ENCODE results near the gene MAD2L1BP. TPM values are rescaled to one million over a fixed set of nuclear protein-coding genes. Genes with fewer than 3 reads are reported as not detected.

The MAD2L1BP gene
- total and polyA plus RNA-seq, 2 of the 13 experiments (the other 11 are each of a cell fraction or from before 2014, with no cell fraction given), result 54.2 to 55.5 TPM

DNA sequence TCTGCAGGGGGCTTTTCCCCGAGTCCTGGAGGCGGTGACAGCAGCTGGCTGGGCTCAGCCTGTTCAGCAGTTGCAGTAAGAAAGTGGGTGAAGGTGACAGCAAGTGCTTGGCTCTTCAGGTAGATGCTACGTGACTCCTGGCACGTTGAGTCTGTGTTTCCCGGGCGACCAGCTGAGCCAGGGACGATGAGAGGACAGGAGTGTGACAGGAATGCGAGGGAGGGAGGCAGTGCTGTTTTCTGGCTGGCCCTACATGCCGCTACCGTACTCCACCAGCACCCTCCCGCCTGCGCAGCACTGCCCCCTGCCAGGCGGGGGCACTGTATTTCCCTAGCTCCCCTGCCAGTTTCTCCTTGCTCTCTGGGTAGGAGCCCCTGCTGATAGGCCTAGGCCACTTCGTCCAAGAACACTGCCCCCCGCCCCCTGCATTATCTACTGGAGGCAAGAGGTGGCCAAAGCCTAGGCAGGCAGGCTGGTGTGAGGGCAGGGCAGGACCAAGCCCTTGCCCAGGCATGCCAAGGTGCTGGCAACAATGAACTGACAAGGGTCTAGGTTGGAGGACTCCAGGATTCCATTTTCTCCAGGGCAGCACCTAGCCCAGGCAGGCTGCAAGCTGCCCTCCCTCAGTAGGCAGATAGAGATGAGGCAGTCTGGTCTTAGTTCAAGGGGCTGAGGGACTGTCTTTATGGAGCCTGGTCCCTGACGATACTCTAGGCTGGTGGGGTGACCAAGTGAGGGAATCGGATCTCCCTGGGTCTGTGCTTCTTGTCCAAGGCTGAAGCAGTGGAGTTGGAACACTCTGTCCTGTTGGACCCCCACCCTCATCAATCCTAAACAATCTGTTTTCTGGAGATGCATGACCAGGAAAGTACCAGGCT, 32.8 kb downstream of the MAD2L1BP start (continued):
- peak; percentile 56; the same call in 1 of the 2 replicates for TF ChIP-seq ZNF503 (CRISPR knock-in tag; IDR thresholded peaks at IDR 0.05)
- no peak for TF ChIP-seq SMAD1 (CRISPR knock-in tag; IDR thresholded peaks at IDR 0.05; ENCODE audit: borderline replicate concordance, low read depth)
- TF ChIP-seq TARDBP (CRISPR knock-in tag; IDR thresholded peaks at IDR 0.05), result peak; percentile 77; the same call in 1 of the 2 replicates
- TF ChIP-seq ZNF768 (CRISPR knock-in tag; IDR thresholded peaks at IDR 0.05), result peak; percentile 67; the same call in 1 of the 2 replicates
- peak; percentile 78; the same call in 1 of the 2 replicates for TF ChIP-seq ZNF607 (CRISPR knock-in tag; IDR thresholded peaks at IDR 0.05; ENCODE audit: borderline replicate concordance)
- peak; percentile 25 for TF ChIP-seq CCAR2 (optimal IDR thresholded peaks at IDR 0.05; ENCODE audit: low read depth, low read length)
- no peak for TF ChIP-seq IRX3 (CRISPR knock-in tag; IDR thresholded peaks at IDR 0.05; ENCODE audit: borderline replicate concordance, low read depth)
- peak; percentile 87 for TF ChIP-seq ZNF343 (CRISPR knock-in tag; IDR thresholded peaks at IDR 0.05)
- no peak for TF ChIP-seq THYN1 (CRISPR knock-in tag; IDR thresholded peaks at IDR 0.05; ENCODE audit: borderline replicate concordance, low read depth)
- TF ChIP-seq SRF (IDR thresholded peaks at IDR 0.05; ENCODE audit: low read depth, low read length), result no peak
- TF ChIP-seq, protein P1, sequence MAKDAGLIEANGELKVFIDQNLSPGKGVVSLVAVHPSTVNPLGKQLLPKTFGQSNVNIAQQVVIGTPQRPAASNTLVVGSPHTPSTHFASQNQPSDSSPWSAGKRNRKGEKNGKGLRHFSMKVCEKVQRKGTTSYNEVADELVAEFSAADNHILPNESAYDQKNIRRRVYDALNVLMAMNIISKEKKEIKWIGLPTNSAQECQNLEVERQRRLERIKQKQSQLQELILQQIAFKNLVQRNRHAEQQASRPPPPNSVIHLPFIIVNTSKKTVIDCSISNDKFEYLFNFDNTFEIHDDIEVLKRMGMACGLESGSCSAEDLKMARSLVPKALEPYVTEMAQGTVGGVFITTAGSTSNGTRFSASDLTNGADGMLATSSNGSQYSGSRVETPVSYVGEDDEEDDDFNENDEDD (CRISPR knock-in tag; IDR thresholded peaks at IDR 0.05; ENCODE audit: borderline replicate concordance), result 0 out of 2 replicates have a peak, but pooled peaks have one; percentile 31
- TF ChIP-seq KDM4B (CRISPR knock-in tag; IDR thresholded peaks at IDR 0.05), result 0 out of 2 replicates have a peak, but pooled peaks have one; percentile 28
- TF ChIP-seq, protein P2, sequence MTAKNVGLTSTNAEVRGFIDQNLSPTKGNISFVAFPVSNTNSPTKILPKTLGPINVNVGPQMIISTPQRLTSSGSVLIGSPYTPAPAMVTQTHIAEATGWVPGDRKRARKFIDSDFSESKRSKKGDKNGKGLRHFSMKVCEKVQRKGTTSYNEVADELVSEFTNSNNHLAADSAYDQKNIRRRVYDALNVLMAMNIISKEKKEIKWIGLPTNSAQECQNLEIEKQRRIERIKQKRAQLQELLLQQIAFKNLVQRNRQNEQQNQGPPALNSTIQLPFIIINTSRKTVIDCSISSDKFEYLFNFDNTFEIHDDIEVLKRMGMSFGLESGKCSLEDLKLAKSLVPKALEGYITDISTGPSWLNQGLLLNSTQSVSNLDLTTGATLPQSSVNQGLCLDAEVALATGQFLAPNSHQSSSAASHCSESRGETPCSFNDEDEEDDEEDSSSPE (CRISPR knock-in tag; IDR thresholded peaks at IDR 0.05), result no peak
- peak; percentile 79; the same call in 1 of the 2 replicates for TF ChIP-seq ZNF580 (CRISPR knock-in tag; IDR thresholded peaks at IDR 0.05; ENCODE audit: borderline replicate concordance, low read depth)
- TF ChIP-seq KDM2A (CRISPR knock-in tag; IDR thresholded peaks at IDR 0.05; ENCODE audit: borderline replicate concordance, low read depth), result peak; percentile 95
- peak; percentile 96 for TF ChIP-seq AGO1 (IDR thresholded peaks at IDR 0.05; ENCODE audit: low read depth, low read length, poor library complexity, severe bottlenecking)
- TF ChIP-seq SOX5 (CRISPR knock-in tag; IDR thresholded peaks at IDR 0.05; ENCODE audit: borderline replicate concordance), result peak; percentile 74; the same call in 1 of the 2 replicates
- no peak for TF ChIP-seq ZNF441 (CRISPR knock-in tag; IDR thresholded peaks at IDR 0.05; ENCODE audit: borderline replicate concordance)
- TF ChIP-seq, protein P3, sequence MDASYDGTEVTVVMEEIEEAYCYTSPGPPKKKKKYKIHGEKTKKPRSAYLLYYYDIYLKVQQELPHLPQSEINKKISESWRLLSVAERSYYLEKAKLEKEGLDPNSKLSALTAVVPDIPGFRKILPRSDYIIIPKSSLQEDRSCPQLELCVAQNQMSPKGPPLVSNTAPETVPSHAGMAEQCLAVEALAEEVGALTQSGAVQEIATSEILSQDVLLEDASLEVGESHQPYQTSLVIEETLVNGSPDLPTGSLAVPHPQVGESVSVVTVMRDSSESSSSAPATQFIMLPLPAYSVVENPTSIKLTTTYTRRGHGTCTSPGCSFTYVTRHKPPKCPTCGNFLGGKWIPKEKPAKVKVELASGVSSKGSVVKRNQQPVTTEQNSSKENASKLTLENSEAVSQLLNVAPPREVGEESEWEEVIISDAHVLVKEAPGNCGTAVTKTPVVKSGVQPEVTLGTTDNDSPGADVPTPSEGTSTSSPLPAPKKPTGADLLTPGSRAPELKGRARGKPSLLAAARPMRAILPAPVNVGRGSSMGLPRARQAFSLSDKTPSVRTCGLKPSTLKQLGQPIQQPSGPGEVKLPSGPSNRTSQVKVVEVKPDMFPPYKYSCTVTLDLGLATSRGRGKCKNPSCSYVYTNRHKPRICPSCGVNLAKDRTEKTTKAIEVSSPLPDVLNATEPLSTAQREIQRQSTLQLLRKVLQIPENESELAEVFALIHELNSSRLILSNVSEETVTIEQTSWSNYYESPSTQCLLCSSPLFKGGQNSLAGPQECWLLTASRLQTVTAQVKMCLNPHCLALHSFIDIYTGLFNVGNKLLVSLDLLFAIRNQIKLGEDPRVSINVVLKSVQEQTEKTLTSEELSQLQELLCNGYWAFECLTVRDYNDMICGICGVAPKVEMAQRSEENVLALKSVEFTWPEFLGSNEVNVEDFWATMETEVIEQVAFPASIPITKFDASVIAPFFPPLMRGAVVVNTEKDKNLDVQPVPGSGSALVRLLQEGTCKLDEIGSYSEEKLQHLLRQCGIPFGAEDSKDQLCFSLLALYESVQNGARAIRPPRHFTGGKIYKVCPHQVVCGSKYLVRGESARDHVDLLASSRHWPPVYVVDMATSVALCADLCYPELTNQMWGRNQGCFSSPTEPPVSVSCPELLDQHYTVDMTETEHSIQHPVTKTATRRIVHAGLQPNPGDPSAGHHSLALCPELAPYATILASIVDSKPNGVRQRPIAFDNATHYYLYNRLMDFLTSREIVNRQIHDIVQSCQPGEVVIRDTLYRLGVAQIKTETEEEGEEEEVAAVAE (CRISPR knock-in tag; IDR thresholded peaks at IDR 0.05; ENCODE audit: borderline replicate concordance), result peak; percentile 36; the same call in 1 of the 2 replicates
